UCSD-AML1 (cell line): ENCODE data around the gene UBA5.
A peak's percentile ranks its signal among the peaks of the same experiment; 100 is the strongest.

Experiments
- DNase-seq: peaks from one replicate; lab custom pipeline; 2025; ENCODE audit not compliant: unreplicated experiment; lab: John Stamatoyannopoulos, UW

The UBA5 gene

GRCh38 chr3:132654190-132654589 lies 5.9 kb upstream of the UBA5 start:
- no peak for DNase-seq

- no peak for DNase-seq
Observed at GRCh38 chr3:132654721-132655120, 5.4 kb upstream of the UBA5 start.

- DNase-seq: no peak
Observed at GRCh38 chr3:132655471-132655870, 4.7 kb upstream of the UBA5 start.

GRCh38 chr3:132657869-132658747 lies 2.0 kb upstream of the UBA5 start:
- DNase-seq: no peak

GRCh38 chr3:132659000-132659364 lies 1.1 kb upstream of the UBA5 start:
- no peak for DNase-seq

GRCh38 chr3:132659365-132660051 lies 621 bp upstream of the UBA5 start, which contains the start of gene ACAD11:
TSS of gene ACAD11 (minus strand) at chr3:132659809. CDS start at chr3:132659751, 58 bp downstream.
- DNase-seq: peak; percentile 76

- DNase-seq: no peak
Observed at GRCh38 chr3:132660811-132661070, 612 bp downstream of the UBA5 start.

- no peak for DNase-seq
Observed at GRCh38 chr3:132661101-132661500, 972 bp downstream of the UBA5 start.

GRCh38 chr3:132662212-132662611 lies 2.1 kb downstream of the UBA5 start:
- DNase-seq: no peak

- no peak for DNase-seq
Observed at GRCh38 chr3:132665230-132665745, 5.2 kb downstream of the UBA5 start.

GRCh38 chr3:132669256-132669777 lies 9.2 kb downstream of the UBA5 start:
- DNase-seq: no peak

GRCh38 chr3:132675408-132675807 lies 15.3 kb downstream of the UBA5 start:
- no peak for DNase-seq

GRCh38 chr3:132679911-132680310 lies 19.8 kb downstream of the UBA5 start:
- DNase-seq: no peak

- no peak for DNase-seq
Observed at GRCh38 chr3:132681421-132681820, 21.3 kb downstream of the UBA5 start.

GRCh38 chr3:132682201-132682600 lies 22.1 kb downstream of the UBA5 start:
- no peak for DNase-seq

- no peak for DNase-seq
Observed at GRCh38 chr3:132690040-132690439, 29.9 kb downstream of the UBA5 start.

- DNase-seq: no peak
Observed at GRCh38 chr3:132694991-132695390, 34.9 kb downstream of the UBA5 start.

GRCh38 chr3:132695422-132695821 lies 35.3 kb downstream of the UBA5 start:
- no peak for DNase-seq

GRCh38 chr3:132703733-132704132 lies 43.6 kb downstream of the UBA5 start:
- no peak for DNase-seq

GRCh38 chr3:132709761-132710160 lies 49.6 kb downstream of the UBA5 start:
- no peak for DNase-seq

GRCh38 chr3:132710311-132710710 lies 50.2 kb downstream of the UBA5 start:
- DNase-seq: no peak
